GM11168 (cell line): Measurements from ENCODE around the gene SMAD4.
"Not testable (repeated sequence)": the region's sequence is repeated elsewhere in the genome, so short reads cannot be mapped to it uniquely, and the experiment has no call there.

Experiments used
- in situ Hi-C: fragments of 300-500 bp; cut with MboI; formaldehyde crosslinking; loops from one replicate; pipeline ENCODE4 v1.12.0; 2022; ENCODE audit warnings: low sequenced_read_pairs; ENCODE audit not compliant: unreplicated experiment

SMAD4 gene

DNA sequence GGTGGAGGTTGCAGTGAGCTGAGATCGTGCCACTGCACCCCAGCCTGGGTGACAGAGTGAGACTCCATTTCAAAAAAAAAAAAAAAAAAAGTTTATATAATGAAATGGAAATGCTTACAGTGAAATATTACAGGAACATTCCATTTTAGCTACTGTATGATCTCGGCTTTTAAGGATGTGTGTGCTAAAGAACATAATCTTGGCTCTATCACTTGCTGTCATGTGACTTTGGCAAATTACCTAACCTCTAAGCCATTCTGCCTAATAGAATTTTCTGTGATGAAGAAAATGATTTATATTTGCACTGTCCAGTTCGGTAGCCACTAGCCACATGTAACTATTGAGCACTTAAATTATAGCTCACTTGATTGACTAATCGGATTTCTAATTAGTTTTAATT is 36.3 kb downstream of the SMAD4 start:
- in situ Hi-C loops, result no loop called here

DNA sequence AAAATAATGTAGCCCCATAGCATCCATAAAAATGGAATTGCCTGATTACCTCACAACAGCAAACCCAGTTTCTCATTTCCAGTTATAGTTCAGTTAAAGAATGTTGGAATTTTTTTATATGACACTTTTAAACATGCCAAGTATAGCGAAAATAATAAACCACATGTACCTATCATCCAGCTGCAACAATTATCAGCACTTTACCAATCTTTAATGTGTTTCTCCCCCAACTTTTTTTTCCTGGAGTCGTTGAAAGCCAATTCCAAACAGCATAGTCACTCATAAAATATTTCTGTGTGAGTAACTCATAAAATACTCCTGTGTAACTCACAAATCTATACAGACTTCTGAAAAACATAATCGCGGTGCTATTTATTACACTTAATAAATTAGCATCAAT is 38.1 kb downstream of the SMAD4 start:
- in situ Hi-C loops, result no loop called here

GRCh38 chr18:51069885-51070284 is 39.9 kb downstream of the SMAD4 start:
- in situ Hi-C loops, result no loop called here

- in situ Hi-C loops, result no loop called here
These were observed 40.5 kb downstream of the SMAD4 start for GRCh38 chr18:51070545-51070944.

GRCh38 chr18:51072586-51073313 is 42.7 kb downstream of the SMAD4 start:
- in situ Hi-C loops, result no loop called here

- in situ Hi-C loops, result no loop called here
These were observed 44.6 kb downstream of the SMAD4 start for GRCh38 chr18:51074605-51075004.

DNA sequence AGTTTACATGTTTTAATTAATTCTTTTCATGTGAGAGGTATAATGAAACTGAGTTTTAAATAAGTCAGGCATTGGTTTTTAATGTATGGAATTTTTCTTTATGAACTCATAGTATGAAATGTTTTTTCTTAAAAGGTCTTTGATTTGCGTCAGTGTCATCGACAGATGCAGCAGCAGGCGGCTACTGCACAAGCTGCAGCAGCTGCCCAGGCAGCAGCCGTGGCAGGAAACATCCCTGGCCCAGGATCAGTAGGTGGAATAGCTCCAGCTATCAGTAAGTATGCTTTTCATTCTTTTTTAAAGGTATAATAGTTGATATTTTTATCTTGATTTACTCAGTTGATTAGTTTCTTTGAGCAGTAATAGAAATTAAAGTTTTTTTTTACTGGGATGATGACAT is 46.5 kb downstream of the SMAD4 start:
- in situ Hi-C loops, result no loop called here

- in situ Hi-C loops, result no loop called here
These were observed 47.2 kb downstream of the SMAD4 start for GRCh38 chr18:51077217-51077616.

GRCh38 chr18:51078026-51078425 is 48.0 kb downstream of the SMAD4 start:
- in situ Hi-C loops, result no loop called here

DNA sequence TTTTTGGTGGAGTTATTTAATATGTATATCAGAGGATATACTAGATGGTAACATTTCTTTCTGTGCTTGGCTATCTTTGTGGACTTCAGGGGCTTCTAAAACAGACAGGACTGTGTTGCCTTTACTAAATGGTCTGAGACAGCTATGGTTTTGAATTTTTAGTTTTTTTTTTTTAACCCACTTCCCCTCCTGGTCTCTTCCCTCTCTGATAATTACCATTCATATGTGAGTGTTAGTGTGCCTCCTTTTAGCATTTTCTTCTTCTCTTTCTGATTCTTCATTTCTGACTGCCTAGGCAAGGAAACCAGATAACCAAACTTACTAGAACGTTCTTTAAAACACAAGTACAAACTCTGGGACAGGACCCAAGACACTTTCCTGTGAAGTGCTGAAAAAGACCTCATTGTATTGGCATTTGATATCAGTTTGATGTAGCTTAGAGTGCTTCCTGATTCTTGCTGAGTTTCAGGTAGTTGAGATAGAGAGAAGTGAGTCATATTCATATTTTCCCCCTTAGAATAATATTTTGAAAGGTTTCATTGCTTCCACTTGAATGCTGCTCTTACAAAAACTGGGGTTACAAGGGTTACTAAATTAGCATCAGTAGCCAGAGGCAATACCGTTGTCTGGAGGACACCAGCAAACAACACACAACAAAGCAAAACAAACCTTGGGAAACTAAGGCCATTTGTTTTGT is 52.7 kb downstream of the SMAD4 start:
- in situ Hi-C loops, result no loop called here

DNA sequence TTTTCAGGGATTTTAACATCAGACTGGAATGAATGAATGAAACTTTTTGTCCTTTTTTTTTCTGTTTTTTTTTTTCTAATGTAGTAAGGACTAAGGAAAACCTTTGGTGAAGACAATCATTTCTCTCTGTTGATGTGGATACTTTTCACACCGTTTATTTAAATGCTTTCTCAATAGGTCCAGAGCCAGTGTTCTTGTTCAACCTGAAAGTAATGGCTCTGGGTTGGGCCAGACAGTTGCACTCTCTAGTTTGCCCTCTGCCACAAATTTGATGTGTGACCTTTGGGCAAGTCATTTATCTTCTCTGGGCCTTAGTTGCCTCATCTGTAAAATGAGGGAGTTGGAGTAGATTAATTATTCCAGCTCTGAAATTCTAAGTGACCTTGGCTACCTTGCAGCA is 53.4 kb downstream of the SMAD4 start:
- in situ Hi-C loops, result no loop called here

GRCh38 chr18:51088410-51088809 is 58.4 kb downstream of the SMAD4 start:
- in situ Hi-C loops, result no loop called here

DNA sequence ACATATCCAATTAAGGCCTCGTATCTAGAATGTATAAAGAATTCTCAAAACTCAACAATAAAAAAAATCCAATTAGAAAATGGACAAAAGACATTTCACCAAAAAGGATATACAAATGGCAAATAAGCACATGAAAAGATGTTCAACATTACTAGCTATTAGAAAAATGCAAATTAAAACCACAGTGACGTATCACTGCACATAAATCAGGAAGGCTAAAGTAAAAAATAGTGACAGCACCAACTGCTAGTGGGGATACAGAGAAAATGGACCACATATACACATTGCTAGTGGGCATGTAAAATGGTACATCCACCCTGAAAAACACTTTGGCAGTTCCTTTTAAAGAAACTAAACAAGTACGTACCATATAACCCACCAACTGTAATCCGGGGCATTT is 59.7 kb downstream of the SMAD4 start:
- in situ Hi-C loops, result no loop called here

DNA sequence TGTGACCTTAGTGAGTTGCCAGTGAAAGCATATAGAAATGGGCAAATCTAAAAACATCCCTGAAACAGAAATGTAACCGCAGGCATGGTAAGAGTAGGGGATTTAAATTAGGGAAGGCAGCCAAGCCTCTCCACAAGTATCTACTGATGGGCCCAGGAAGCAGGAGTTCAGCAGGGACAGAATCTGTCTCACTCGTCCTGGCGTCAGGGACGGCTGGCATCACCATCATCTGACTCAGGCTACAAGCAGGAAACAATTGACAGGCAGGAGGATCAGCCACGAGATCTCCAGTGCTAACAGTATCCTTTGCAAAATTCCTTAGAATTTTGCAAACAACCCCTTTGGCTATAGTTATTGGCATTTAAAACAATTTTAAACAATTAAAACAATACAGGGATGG is 61.3 kb downstream of the SMAD4 start:
- in situ Hi-C loops, result no loop called here

GRCh38 chr18:51092117-51092516 is 62.1 kb downstream of the SMAD4 start:
- in situ Hi-C loops, result no loop called here

DNA sequence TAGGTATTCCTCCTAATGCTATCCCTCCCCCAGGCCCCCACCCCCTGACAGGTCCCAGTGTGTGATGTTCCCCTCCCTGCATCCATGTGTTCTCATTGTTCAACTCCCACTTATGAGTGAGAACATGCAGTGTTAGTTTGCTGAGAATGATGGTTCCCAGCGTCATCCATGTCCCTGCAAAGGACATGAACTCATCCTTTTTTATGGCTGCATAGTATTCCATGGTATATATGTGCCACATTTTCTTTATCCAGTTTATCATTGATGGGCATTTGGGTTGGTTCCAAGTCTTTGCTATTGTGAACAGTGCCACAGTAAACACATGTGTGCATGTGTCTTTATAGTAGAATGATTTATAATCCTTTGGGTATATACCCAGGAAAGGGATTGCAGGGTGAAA is 63.0 kb downstream of the SMAD4 start:
- in situ Hi-C loops, result not testable (repeated sequence)

GRCh38 chr18:51097021-51097822 is 67.2 kb downstream of the SMAD4 start:
- in situ Hi-C loops, result no loop called here

DNA sequence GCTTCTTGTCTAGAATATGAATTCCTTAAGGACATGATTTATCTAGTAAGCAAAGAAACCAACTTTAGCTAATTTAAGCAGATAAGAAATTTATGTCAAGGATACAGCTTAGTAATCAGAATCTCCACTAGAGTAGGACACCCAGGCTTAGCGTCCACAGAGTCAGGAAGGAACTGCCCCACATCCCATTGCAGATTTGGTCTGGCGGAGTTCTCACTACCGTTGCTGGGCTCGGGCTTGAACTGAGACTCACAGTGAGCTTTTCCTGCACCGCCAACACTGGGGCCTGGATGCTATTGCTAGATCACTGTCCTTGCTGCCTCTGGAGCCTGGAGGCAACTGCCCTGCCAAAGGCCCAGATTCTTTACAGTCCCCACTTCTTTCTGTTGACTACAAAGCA is 68.1 kb downstream of the SMAD4 start:
- in situ Hi-C loops, result no loop called here

- in situ Hi-C loops, result no loop called here
These were observed 68.5 kb downstream of the SMAD4 start for GRCh38 chr18:51098513-51098912.

GRCh38 chr18:51100385-51101120 is 70.5 kb downstream of the SMAD4 start:
- in situ Hi-C loops, result loop anchor here (25.0 kb wide), 1 partner anchor 537 kb away; no protein-coding TSS in a partner anchor
